ENCODE data around the gene TFCP2. TPM values are rescaled to one million over a fixed set of nuclear protein-coding genes. Genes with fewer than 3 reads are reported as not detected.

TFCP2 gene
- total RNA-seq, 1 experiment from 2014 or later: 27.3 TPM

DNA sequence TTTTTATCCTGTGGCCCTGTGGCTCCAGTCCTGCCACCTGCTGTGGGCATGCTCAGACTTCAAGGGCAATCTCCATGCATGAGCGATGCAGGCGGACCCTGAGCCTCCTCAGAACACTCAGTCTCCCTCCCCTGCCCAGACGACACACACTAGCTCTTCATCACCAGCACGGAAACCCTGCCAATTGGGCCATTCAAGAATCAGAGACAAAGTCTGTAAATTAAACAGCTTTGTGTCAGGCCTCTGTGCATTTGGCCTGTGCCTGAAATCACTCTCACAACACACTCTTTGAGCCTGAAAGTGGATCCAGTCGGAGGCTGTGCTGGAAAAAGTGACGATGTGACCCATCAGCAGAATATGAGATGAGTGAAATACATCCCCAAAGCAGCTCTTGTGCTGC, 32.4 kb upstream of the TFCP2 start:
- no peak for ATAC-seq
- Histone ChIP-seq H3K79me2 (ENCODE audit: low read length) (no peaks in the 10 kb centered on the region), H3K36me3 (ENCODE audit: low read depth, low read length) (no peaks in the 10 kb centered on the region), H3K9me2 (replicated peaks; ENCODE audit: low read length) (no peaks in the 10 kb centered on the region), H3K4me1 (ENCODE audit: insufficient read depth, low read length) (no peaks in the 10 kb centered on the region), H3K4me3 (ENCODE audit: low read length) (no peak overlapping the region), H3K4me2 (ENCODE audit: low read length) (no peak overlapping the region), H4K20me1 (ENCODE audit: low read length) (no peaks in the 10 kb centered on the region), H3K9ac (ENCODE audit: low read length) (no peak overlapping the region), H3K27me3 (ENCODE audit: low read length) (no peaks in the 10 kb centered on the region), H3K27ac (ENCODE audit: low read length) (no peak overlapping the region), H3K9me3 (ENCODE audit: low read length) (no peaks in the 10 kb centered on the region), H2AFZ (ENCODE audit: low read length) (no peak overlapping the region), H3F3A (ENCODE audit: low read length, unreplicated experiment) (no peaks in the 10 kb centered on the region)
- CTCF ChIA-PET: no interaction called here
- intact Hi-C loops (cut with micrococcal nuclease): no loop called here
- no TSS peak for BruUV-seq (replicated peaks)
- TF ChIP-seq, protein P1, sequence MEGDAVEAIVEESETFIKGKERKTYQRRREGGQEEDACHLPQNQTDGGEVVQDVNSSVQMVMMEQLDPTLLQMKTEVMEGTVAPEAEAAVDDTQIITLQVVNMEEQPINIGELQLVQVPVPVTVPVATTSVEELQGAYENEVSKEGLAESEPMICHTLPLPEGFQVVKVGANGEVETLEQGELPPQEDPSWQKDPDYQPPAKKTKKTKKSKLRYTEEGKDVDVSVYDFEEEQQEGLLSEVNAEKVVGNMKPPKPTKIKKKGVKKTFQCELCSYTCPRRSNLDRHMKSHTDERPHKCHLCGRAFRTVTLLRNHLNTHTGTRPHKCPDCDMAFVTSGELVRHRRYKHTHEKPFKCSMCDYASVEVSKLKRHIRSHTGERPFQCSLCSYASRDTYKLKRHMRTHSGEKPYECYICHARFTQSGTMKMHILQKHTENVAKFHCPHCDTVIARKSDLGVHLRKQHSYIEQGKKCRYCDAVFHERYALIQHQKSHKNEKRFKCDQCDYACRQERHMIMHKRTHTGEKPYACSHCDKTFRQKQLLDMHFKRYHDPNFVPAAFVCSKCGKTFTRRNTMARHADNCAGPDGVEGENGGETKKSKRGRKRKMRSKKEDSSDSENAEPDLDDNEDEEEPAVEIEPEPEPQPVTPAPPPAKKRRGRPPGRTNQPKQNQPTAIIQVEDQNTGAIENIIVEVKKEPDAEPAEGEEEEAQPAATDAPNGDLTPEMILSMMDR (conservative IDR thresholded peaks at IDR 0.05; ENCODE audit: low read depth, low read length): no peak
- TF ChIP-seq EZH2 (IDR thresholded peaks at IDR 0.05; ENCODE audit: low read length, unreplicated experiment) (no peak), EZH2phosphoT487 (IDR thresholded peaks at IDR 0.05; ENCODE audit: borderline replicate concordance, low read length) (no peak)
- no peak for DNase-seq
- POLR2A ChIA-PET (ENCODE audit: unreplicated experiment): no interaction called here

DNA sequence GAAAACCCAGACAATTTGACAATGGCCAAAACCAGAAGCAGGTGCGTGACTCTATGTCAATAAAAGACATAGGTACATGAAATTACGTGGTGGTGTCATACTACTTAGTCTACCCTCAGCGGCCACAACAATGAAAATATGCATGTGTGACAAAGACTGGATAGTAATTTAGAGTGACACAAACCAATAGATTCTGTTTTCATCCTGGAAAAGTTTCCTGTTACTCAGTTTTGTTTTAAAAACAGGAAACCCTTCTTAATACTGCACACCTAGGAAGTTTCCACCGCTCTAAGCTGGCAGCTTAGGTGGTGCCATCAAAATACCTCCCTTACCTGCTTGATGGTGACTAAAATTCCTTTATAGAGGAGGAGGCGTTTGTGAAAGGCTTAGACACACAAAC, 29.8 kb upstream of the TFCP2 start:
- Histone ChIP-seq H3K4me3 (ENCODE audit: low read length) (no peak overlapping the region), H3K36me3 (ENCODE audit: low read depth, low read length) (no peaks in the 10 kb centered on the region), H2AFZ (ENCODE audit: low read length) (no peak overlapping the region), H3K27me3 (ENCODE audit: low read length) (no peaks in the 10 kb centered on the region), H4K20me1 (ENCODE audit: low read length) (no peaks in the 10 kb centered on the region), H3K9ac (ENCODE audit: low read length) (no peak overlapping the region), H3K79me2 (ENCODE audit: low read length) (no peaks in the 10 kb centered on the region), H3K27ac (ENCODE audit: low read length) (no peak overlapping the region), H3K9me3 (ENCODE audit: low read length) (no peaks in the 10 kb centered on the region), H3K4me1 (ENCODE audit: insufficient read depth, low read length) (no peaks in the 10 kb centered on the region), H3F3A (ENCODE audit: low read length, unreplicated experiment) (no peaks in the 10 kb centered on the region), H3K4me2 (ENCODE audit: low read length) (no peak overlapping the region), H3K9me2 (replicated peaks; ENCODE audit: low read length) (no peaks in the 10 kb centered on the region)
- POLR2A ChIA-PET (ENCODE audit: unreplicated experiment): no interaction called here
- BruUV-seq (replicated peaks): no TSS peak
- no peak for DNase-seq
- no peak for TF ChIP-seq EZH2 (IDR thresholded peaks at IDR 0.05; ENCODE audit: low read length, unreplicated experiment)
- TF ChIP-seq, protein P1 (conservative IDR thresholded peaks at IDR 0.05; ENCODE audit: low read depth, low read length): no peak
- no peak for TF ChIP-seq EZH2phosphoT487 (IDR thresholded peaks at IDR 0.05; ENCODE audit: borderline replicate concordance, low read length)
- no peak for ATAC-seq
- CTCF ChIA-PET: no interaction called here
- intact Hi-C loops (cut with micrococcal nuclease): no loop called here

DNA sequence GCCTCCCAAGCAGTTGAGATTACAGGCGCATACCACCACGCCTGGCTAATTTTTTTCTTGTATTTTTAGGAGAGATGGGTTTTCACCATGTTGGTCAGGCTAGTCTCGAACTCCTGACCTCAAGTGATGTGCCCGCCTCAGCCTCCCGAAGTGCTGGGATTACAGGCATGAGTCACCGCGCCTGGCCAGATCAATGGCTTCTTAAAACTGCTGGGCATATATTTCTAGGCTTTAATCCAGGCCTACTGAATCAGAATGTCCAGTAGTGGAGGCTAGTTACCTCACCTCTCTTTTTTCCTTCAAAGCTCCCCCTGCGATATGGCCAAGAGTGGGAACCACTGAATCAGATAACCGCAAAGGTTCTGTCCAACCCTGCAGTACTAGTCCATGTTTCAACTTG, 27.9 kb upstream of the TFCP2 start:
- DNase-seq (no peak), ATAC-seq (no peak)
- POLR2A ChIA-PET (ENCODE audit: unreplicated experiment): no interaction called here
- H3K4me3 ChIP-seq (ENCODE audit: low read length): no peak overlapping the region
- H3K79me2 ChIP-seq (ENCODE audit: low read length): no peaks in the 10 kb centered on the region
- H3F3A ChIP-seq (ENCODE audit: low read length, unreplicated experiment): no peaks in the 10 kb centered on the region
- no peak overlapping the region for H2AFZ ChIP-seq (ENCODE audit: low read length)
- H3K9ac ChIP-seq (ENCODE audit: low read length): no peak overlapping the region
- H3K27ac ChIP-seq (ENCODE audit: low read length): no peak overlapping the region
- H3K4me2 ChIP-seq (ENCODE audit: low read length): no peak overlapping the region
- H4K20me1 ChIP-seq (ENCODE audit: low read length): no peaks in the 10 kb centered on the region
- no peaks in the 10 kb centered on the region for H3K4me1 ChIP-seq (ENCODE audit: insufficient read depth, low read length)
- H3K36me3 ChIP-seq (ENCODE audit: low read depth, low read length): no peaks in the 10 kb centered on the region
- H3K9me3 ChIP-seq (ENCODE audit: low read length): no peaks in the 10 kb centered on the region
- H3K27me3 ChIP-seq (ENCODE audit: low read length): no peaks in the 10 kb centered on the region
- no TSS peak for BruUV-seq (replicated peaks)
- no peaks in the 10 kb centered on the region for H3K9me2 ChIP-seq (replicated peaks; ENCODE audit: low read length)
- CTCF ChIA-PET: no interaction called here
- intact Hi-C loops (cut with micrococcal nuclease): no loop called here
- TF ChIP-seq, protein P1 (conservative IDR thresholded peaks at IDR 0.05; ENCODE audit: low read depth, low read length): no peak
- TF ChIP-seq EZH2phosphoT487 (IDR thresholded peaks at IDR 0.05; ENCODE audit: borderline replicate concordance, low read length) (no peak), EZH2 (IDR thresholded peaks at IDR 0.05; ENCODE audit: low read length, unreplicated experiment) (no peak)
